ENCODE data around the gene RMND1.

GRCh38 chr6:151441390-151442166 is 10.3 kb downstream of the RMND1 start:
- TF ChIP-seq CTCF (IDR thresholded peaks at IDR 0.05; ENCODE audit: insufficient read depth, low read length) (no peak), SPI1 (IDR thresholded peaks at IDR 0.05; ENCODE audit: borderline replicate concordance, low read depth) (no peak), POLR2AphosphoS5 (IDR thresholded peaks at IDR 0.05; ENCODE audit: low read depth) (no peak), REST (IDR thresholded peaks at IDR 0.05; ENCODE audit: insufficient replicate concordance, low read depth) (no peak)
